HepG2 (cell line): ENCODE measurements around the gene UCP2. TPM values are rescaled to one million over a fixed set of nuclear protein-coding genes. Genes with fewer than 3 reads are reported as not detected.

Experiments used
- ATAC-seq: fragments of 200-7000 bp; cut with Tn5 transposase; 3 replicates; pipeline ENCODE4 v1.9.1; 2020; ENCODE audit warnings: mild to moderate bottlenecking, moderate library complexity
- BruUV-seq: library from RNA; stranded (reverse); fragments of 400-500 nt; replicated peaks from 2 replicates; lab custom pipeline; 2021; lab: Mats Ljungman, UMichigan
- CTCF ChIA-PET: fragments of 300-600 bp; formaldehyde crosslinking; extraction: SDS; loops from one replicate; lab custom pipeline; 2021; ENCODE audit warnings: low total read pairs, inconsistent platforms, low intra/inter-chr PET ratio; lab: Yijun Ruan, JAX
- POLR2A ChIA-PET: fragments of 350-600 bp; sonication (Branson Sonifier 250); formaldehyde crosslinking; loops from one replicate; lab custom pipeline; 2020; ENCODE audit warnings: antibody characterized with exemption, inconsistent platforms; lab: Yijun Ruan, JAX
- DNase-seq: peaks from one replicate; pipeline ENCODE4 v3.0.0-alpha.2; 2015; ENCODE audit warnings: low spot score
- FAIRE-seq: peaks from 3 replicates; lab custom pipeline; 2011; peaks lifted over from hg19 to GRCh38; lab: Jason Lieb, UNC
- H2AFZ ChIP-seq: one replicate; pipeline ENCODE4 v1.6.1; 2011; ENCODE audit warnings: low read length, inconsistent platforms
- H3K27ac ChIP-seq: fragments of 300-600 bp; 3 replicates; pipeline ENCODE4 v1.8.0; 2011; ENCODE audit warnings: mixed run types, mild to moderate bottlenecking, mixed read lengths, low read length, inconsistent platforms; ENCODE audit not compliant: insufficient read depth; ENCODE audit errors: extremely low read length
- H3K27me3 ChIP-seq, 2 experiments: fragments of 200-600 bp in 1 of 2; 2 replicates in 1 of 2; 3 replicates in 1 of 2; pipeline versions ENCODE4 v1.6.0 to v1.8.0; 2011; ENCODE audit warnings: low read length in 2 of 2, mild to moderate bottlenecking in 2 of 2, moderate library complexity in 2 of 2, inconsistent platforms in 1 of 2; ENCODE audit not compliant: insufficient read depth in 2 of 2, control insufficient read depth in 1 of 2
- H3K36me3 ChIP-seq, 2 experiments: fragments of 200-600 bp in 1 of 2; replicated peaks in 1 of 2; 2 replicates in 1 of 2; 3 replicates in 1 of 2; pipeline versions ENCODE4 v1.5.1 to v1.8.0; 2011; ENCODE audit warnings: low read length in 2 of 2, inconsistent platforms in 1 of 2; ENCODE audit not compliant: insufficient read depth in 2 of 2, control insufficient read depth in 1 of 2
- H3K4me1 ChIP-seq: 2 replicates; pipeline ENCODE4 v1.5.1; 2012; ENCODE audit warnings: low read length, inconsistent platforms; ENCODE audit not compliant: insufficient read depth
- H3K4me2 ChIP-seq: 2 replicates; pipeline ENCODE4 v1.6.0; 2011; ENCODE audit warnings: low read depth, low read length, inconsistent platforms
- H3K4me3 ChIP-seq, 3 experiments: fragments of 200-600 bp in 1 of 3; sonication (generic), shearing (Covaris generic) in 1 of 3; replicated peaks in 1 of 3; 2 replicates each; pipeline ENCODE4 v1.5.1; 2011 to 2016; ENCODE audit warnings: low read length in 3 of 3, inconsistent platforms in 2 of 3, low read depth in 2 of 3, mild to moderate bottlenecking in 2 of 3, control low read depth in 1 of 3, mixed read lengths in 1 of 3; ENCODE audit not compliant: insufficient read depth in 1 of 3
- H3K79me2 ChIP-seq: one replicate; pipeline ENCODE4 v1.6.1; 2011; ENCODE audit warnings: low read length, inconsistent platforms; ENCODE audit not compliant: insufficient read depth
- H3K9ac ChIP-seq: 2 replicates; pipeline ENCODE4 v1.6.0; 2011; ENCODE audit warnings: mild to moderate bottlenecking, low read depth, low read length, inconsistent platforms; ENCODE audit not compliant: insufficient read depth
- H3K9me3 ChIP-seq: 2 replicates; pipeline ENCODE4 v1.5.1; 2012; ENCODE audit warnings: mild to moderate bottlenecking, low read length
- H4K20me1 ChIP-seq: 2 replicates; pipeline ENCODE4 v1.6.0; 2011; ENCODE audit warnings: inconsistent platforms, mild to moderate bottlenecking, low read length, moderate library complexity; ENCODE audit not compliant: insufficient read depth
- CAMTA2 ChIP-seq: sonication (generic); formaldehyde crosslinking; IDR thresholded peaks from 2 replicates; pipeline ENCODE4 v1.4.0; 2020; ENCODE audit warnings: mild to moderate bottlenecking, missing genetic modification reagents, borderline replicate concordance
- FOSL2 ChIP-seq: sonication (generic); formaldehyde crosslinking; IDR thresholded peaks from 2 replicates; pipeline ENCODE4 v1.4.0; 2020; ENCODE audit warnings: missing genetic modification reagents
- HDAC2 ChIP-seq: sonication (generic); formaldehyde crosslinking; IDR thresholded peaks from 2 replicates; pipeline ENCODE4 v1.4.0; 2020; ENCODE audit warnings: missing genetic modification reagents
- RFX5 ChIP-seq: IDR thresholded peaks from 2 replicates; pipeline ENCODE4 v1.6.1; 2011; ENCODE audit warnings: low read depth, low read length, improper control_type of control experiment
- RFXANK ChIP-seq: IDR thresholded peaks from 2 replicates; pipeline ENCODE4 v1.6.1; 2016
- TCF7L2 ChIP-seq: IDR thresholded peaks from 2 replicates; pipeline ENCODE4 v1.6.1; 2011; ENCODE audit warnings: mild to moderate bottlenecking, low read depth, low read length, moderate library complexity
- ZBTB40 ChIP-seq, 2 experiments: fragments of 450-650 bp in 1 of 2; sonication (generic) in 1 of 2; formaldehyde crosslinking in 1 of 2; IDR thresholded peaks; 2 replicates each; pipeline versions ENCODE4 v1.6.1 to v1.8.0; 2016 to 2022; ENCODE audit warnings: antibody characterized with exemption in 1 of 2, mild to moderate bottlenecking in 1 of 2, missing genetic modification reagents in 1 of 2
- ZFY ChIP-seq: sonication (generic); formaldehyde crosslinking; IDR thresholded peaks from 2 replicates; pipeline ENCODE4 v1.4.0; 2020; ENCODE audit warnings: missing genetic modification reagents
- ZNF205 ChIP-seq: IDR thresholded peaks from 2 replicates; pipeline ENCODE4 v1.6.1; 2018; ENCODE audit warnings: missing biosample characterization, missing genetic modification reagents
- ZNF337 ChIP-seq: sonication (generic); formaldehyde crosslinking; IDR thresholded peaks from 2 replicates; pipeline ENCODE4 v1.5.1; 2020; ENCODE audit warnings: missing genetic modification reagents, low read depth, mild to moderate bottlenecking, borderline replicate concordance
- WGBS: methylation state at CpG from one replicate; pipeline ENCODE4 v1.1.6; 2017; ENCODE audit warnings: low lambda C conversion rate; 5-methylcytosine and 5-hydroxymethylcytosine counted together
- in situ Hi-C: cut with HindIII; loops from 2 replicates; pipeline ENCODE4 v1.10.0; 2017; ENCODE audit warnings: low pct_unique_long_range_greater_than_20kb; ENCODE audit not compliant: extremely low pct_ligation_motif_present
- intact Hi-C: fragments of 100-400 bp; cut with micrococcal nuclease; formaldehyde crosslinking; loops from one replicate; pipeline ENCODE4 v1.10.0; 2022; ENCODE audit not compliant: unreplicated experiment
- polyA plus RNA-seq, 8 experiments: library from polyadenylated mRNA; depleted of rRNA in 3 of 8; stranded (reverse) in 7 of 8; unstranded in 1 of 8; fragments of >200 nt; fragmentation: Illumina TruSeq in 4 of 8; extraction: Trizol in 4 of 8; gene quantifications; 2 replicates each; pipeline versions ENCODE4 v1.2.1 to v1.2.3, GENCODE V29; 2011 to 2016; ENCODE audit warnings: low read depth in 4 of 8, missing spikeins in 1 of 8, mixed read lengths in 1 of 8; ENCODE audit not compliant: insufficient read depth in 1 of 8
- total RNA-seq, 5 experiments: library from RNA; depleted of rRNA; stranded (reverse); fragments of >200 nt; fragmentation: Illumina TruSeq; extraction: Trizol; gene quantifications; 2 replicates each; pipeline ENCODE4 v1.2.3, GENCODE V29; 2016; ENCODE audit warnings: low read depth in 1 of 5

The UCP2 gene
- total and polyA plus RNA-seq, 2 of the 13 experiments (the other 11 are each of a cell fraction or from before 2014, with no cell fraction given): 2.7 to 3.2 TPM

DNA sequence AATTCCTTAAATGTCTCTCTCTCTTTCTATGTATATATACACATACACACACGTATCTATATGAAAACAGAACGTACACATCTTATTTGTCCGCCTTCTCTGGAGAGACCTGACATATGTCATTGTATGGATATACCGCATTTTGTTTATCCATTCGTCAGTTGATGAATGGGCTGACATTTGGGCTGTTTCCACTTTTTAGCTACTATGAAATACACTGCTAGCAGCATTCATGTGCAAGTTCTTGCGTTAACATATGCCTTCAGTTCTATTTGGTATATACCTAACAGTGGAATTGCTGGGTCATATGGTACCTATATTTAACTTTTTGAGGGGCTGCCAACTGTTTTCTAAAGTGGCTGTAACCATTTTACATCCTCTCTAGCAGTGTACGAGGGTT, 49.9 kb downstream of the UCP2 start:
- Histone ChIP-seq H3K9me3 (no peaks in the 10 kb centered on the region), H3K9ac (no peak overlapping the region), H3K4me1 (no peaks in the 10 kb centered on the region), H3K27me3 (no peaks in the 10 kb centered on the region; a peak in 1 of 5 replicates), H3K27ac (no peak overlapping the region), H3K79me2 (no peaks in the 10 kb centered on the region), H3K4me3 (no peak overlapping the region), H3K4me2 (no peak overlapping the region), H3K36me3 (peaks cover 8 to 15% of the 10 kb centered on the region in 2 experiments), H4K20me1 (no peaks in the 10 kb centered on the region), H2AFZ (no peak overlapping the region)
- BruUV-seq: no TSS peak
- intact Hi-C loops (loop anchor here (5.0 kb wide), 3 partner anchors 455 to 530 kb away; no protein-coding TSS in a partner anchor), in situ Hi-C loops (no loop called here)
- WGBS: 96% methylated on average over 7 of the region's 7 CpGs
- FAIRE-seq (no peak), ATAC-seq (no peak), DNase-seq (no peak)
- CTCF ChIA-PET: no interaction called here
- POLR2A ChIA-PET: no interaction called here
- TF ChIP-seq RFX5 (no peak), ZFY (CRISPR knock-in tag) (no peak), CAMTA2 (CRISPR knock-in tag) (no peak), RFXANK (CRISPR knock-in tag) (no peak)

DNA sequence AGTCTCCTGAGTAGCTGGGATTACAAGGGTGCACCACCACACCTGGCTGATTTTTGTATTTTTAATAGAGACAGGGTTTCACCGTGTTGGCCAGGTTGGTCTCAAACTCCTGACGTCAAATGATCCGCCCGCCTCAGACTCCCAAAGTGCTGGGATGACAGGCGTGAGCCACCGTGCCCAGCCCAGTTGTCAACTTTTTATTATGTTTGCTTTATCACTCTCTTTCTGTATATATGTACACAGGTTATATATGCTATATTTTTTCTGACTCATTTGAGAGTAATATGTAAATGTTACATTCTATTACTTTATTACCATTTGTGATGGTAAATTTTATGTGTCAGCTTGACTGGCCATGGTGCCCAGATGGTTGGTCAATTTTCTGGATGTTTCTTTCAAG, 50.7 kb downstream of the UCP2 start:
- intact Hi-C loops: loop anchor here (5.0 kb wide), 3 partner anchors 455 to 530 kb away; no protein-coding TSS in a partner anchor
- TF ChIP-seq ZBTB40 (IDR thresholded peaks at IDR 0.05) (no peak), ZBTB40 (CRISPR knock-in tag; IDR thresholded peaks at IDR 0.05) (no peak), FOSL2 (CRISPR knock-in tag) (no peak), TCF7L2 (no peak), RFXANK (CRISPR knock-in tag) (no peak), ZNF337 (no peak), HDAC2 (CRISPR knock-in tag) (no peak), ZNF205 (CRISPR knock-in tag) (no peak)

More for the DNA sequence above, 50.7 kb downstream of the UCP2 start:
- ChIA-PET POLR2A (interaction anchor here (1.0 kb wide), 1 partner anchor 63 kb away, joined by 3 read pairs; no protein-coding TSS in a partner anchor), CTCF (no interaction called here)
- ATAC-seq: no peak
- Histone ChIP-seq H3K79me2 (no peaks in the 10 kb centered on the region), H3K4me2 (no peak overlapping the region), H3K4me3 (no peak overlapping the region), H4K20me1 (no peaks in the 10 kb centered on the region), H3K9ac (no peak overlapping the region), H2AFZ (no peak overlapping the region), H3K9me3 (no peaks in the 10 kb centered on the region), H3K4me1 (no peaks in the 10 kb centered on the region), H3K27ac (no peak overlapping the region), H3K36me3 (peaks cover 13 to 23% of the 10 kb centered on the region in 2 experiments), H3K27me3 (no peaks in the 10 kb centered on the region; a peak in 1 of 5 replicates)
- WGBS: 98% methylated on average over 6 of the region's 6 CpGs
- in situ Hi-C loops: no loop called here
- no TSS peak for BruUV-seq
- DNase-seq: no peak
- FAIRE-seq: no peak
